Measurements from ENCODE around the gene PPFIBP1.

DNA sequence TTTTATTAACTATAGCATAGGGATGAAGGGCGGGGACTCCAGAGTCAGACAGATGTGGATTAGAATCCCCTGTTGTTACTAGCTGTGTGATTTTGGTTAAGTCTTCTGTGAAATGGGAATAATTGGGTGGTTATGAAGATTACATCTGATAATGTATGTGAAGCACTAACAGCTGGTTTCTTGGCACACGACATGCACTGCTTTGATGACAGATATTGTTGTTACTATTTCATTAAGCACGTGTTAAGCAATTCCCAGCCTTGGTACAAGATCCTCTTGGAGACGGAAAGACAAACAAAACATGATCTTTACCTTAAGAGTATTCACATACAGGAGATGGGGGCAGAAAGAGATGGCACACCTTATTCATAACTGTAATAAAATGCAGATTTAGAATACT, 7.9 kb downstream of the PPFIBP1 start:
- TF ChIP-seq POLR2A (IDR thresholded peaks at IDR 0.05), result no peak
- TF ChIP-seq, protein P1, sequence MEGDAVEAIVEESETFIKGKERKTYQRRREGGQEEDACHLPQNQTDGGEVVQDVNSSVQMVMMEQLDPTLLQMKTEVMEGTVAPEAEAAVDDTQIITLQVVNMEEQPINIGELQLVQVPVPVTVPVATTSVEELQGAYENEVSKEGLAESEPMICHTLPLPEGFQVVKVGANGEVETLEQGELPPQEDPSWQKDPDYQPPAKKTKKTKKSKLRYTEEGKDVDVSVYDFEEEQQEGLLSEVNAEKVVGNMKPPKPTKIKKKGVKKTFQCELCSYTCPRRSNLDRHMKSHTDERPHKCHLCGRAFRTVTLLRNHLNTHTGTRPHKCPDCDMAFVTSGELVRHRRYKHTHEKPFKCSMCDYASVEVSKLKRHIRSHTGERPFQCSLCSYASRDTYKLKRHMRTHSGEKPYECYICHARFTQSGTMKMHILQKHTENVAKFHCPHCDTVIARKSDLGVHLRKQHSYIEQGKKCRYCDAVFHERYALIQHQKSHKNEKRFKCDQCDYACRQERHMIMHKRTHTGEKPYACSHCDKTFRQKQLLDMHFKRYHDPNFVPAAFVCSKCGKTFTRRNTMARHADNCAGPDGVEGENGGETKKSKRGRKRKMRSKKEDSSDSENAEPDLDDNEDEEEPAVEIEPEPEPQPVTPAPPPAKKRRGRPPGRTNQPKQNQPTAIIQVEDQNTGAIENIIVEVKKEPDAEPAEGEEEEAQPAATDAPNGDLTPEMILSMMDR (IDR thresholded peaks at IDR 0.05), result no peak
